Measurements from ENCODE around the gene IL1A. TPM values are rescaled to one million over a fixed set of nuclear protein-coding genes. Genes with fewer than 3 reads are reported as not detected.

The IL1A gene
- total and polyA plus RNA-seq, 9 of the 15 experiments (the other 6 are each of a cell fraction or from before 2014, with no cell fraction given): 0.03 to 0.27 (median 0.14) TPM; not detected in 2

DNA sequence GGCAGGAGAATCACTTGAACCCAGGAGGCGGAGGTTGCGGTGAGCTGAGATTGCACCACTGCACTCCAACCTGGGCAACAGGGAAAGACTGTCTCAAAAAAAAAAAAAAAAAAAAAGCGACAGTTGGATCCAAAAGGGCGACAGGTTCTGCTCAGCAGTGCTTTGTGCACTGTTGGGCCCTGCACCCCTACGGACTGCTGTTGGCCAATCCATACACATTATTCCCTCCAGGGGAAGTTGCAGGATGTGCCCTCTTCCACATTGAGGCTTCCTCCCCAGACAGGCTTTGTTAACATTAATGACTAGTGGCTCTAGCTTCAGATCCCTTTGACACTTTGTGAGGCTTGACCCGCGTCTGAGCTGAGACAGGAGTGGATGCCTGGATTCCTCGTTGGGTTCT is 54.1 kb downstream of the IL1A start:
- no peaks in the 10 kb centered on the region for H3K9me1 ChIP-seq (ENCODE audit: control insufficient read depth, insufficient read depth, low read length)
- H3K4me1 ChIP-seq (replicated peaks in 1 of 2; ENCODE audit: control insufficient read depth in 2 of 2, insufficient read depth in 2 of 2, low read length in 2 of 2): peaks cover 27 to 37% of the 10 kb centered on the region in 2 experiments
- no peak overlapping the region for H3K4me2 ChIP-seq (ENCODE audit: insufficient read depth, low read length)
- H3K36me3 ChIP-seq (ENCODE audit: control insufficient read depth, insufficient read depth, low read length): no peaks in the 10 kb centered on the region
- in situ Hi-C loops (cut with MboI) (no loop called here), intact Hi-C loops (cut with micrococcal nuclease) (no loop called here)
- H3K4me3 ChIP-seq: no peak overlapping the region
- FAIRE-seq (no peak), DNase-seq (ENCODE audit: extremely low read depth in 1 of 4, low spot score in 3 of 4) (no peak), ATAC-seq (no peak)
- no peaks in the 10 kb centered on the region for H4K20me1 ChIP-seq (replicated peaks; ENCODE audit: control insufficient read depth, insufficient read depth, low read length)
- no peaks in the 10 kb centered on the region for H3K27me3 ChIP-seq (ENCODE audit: control insufficient read depth in 2 of 2, insufficient read depth in 2 of 2, low read length in 2 of 2)
- no peak overlapping the region for H3K27ac ChIP-seq (ENCODE audit: extremely low read depth, low read depth, low read length)
- H3K9me3 ChIP-seq (replicated peaks; ENCODE audit: control insufficient read depth, insufficient read depth, low read depth, low read length): no peaks in the 10 kb centered on the region
- H3K79me2 ChIP-seq (ENCODE audit: control insufficient read depth, insufficient read depth, low read length): no peaks in the 10 kb centered on the region
- 70% methylated on average over 4 of the region's 8 CpGs for WGBS (ENCODE audit: insufficient coverage, low coverage, missing lambda C conversion rate)
- CTCF ChIA-PET (ENCODE audit: low intra/inter-chr PET ratio): interaction anchor here (0.7 kb wide), 1 partner anchor 130 kb away, joined by 3 read pairs; no protein-coding TSS in a partner anchor
- POLR2A ChIA-PET: interaction anchor here (0.9 kb wide), 1 partner anchor 8 kb away, joined by 3 read pairs; no protein-coding TSS in a partner anchor
- H3K9ac ChIP-seq (ENCODE audit: insufficient read depth in 1 of 2, low read depth in 2 of 2, low read length in 2 of 2): no peak overlapping the region
- BruUV-seq (replicated peaks): no TSS peak
- no peak overlapping the region for H2AFZ ChIP-seq (ENCODE audit: low read depth, low read length)
- TF ChIP-seq, protein P1, sequence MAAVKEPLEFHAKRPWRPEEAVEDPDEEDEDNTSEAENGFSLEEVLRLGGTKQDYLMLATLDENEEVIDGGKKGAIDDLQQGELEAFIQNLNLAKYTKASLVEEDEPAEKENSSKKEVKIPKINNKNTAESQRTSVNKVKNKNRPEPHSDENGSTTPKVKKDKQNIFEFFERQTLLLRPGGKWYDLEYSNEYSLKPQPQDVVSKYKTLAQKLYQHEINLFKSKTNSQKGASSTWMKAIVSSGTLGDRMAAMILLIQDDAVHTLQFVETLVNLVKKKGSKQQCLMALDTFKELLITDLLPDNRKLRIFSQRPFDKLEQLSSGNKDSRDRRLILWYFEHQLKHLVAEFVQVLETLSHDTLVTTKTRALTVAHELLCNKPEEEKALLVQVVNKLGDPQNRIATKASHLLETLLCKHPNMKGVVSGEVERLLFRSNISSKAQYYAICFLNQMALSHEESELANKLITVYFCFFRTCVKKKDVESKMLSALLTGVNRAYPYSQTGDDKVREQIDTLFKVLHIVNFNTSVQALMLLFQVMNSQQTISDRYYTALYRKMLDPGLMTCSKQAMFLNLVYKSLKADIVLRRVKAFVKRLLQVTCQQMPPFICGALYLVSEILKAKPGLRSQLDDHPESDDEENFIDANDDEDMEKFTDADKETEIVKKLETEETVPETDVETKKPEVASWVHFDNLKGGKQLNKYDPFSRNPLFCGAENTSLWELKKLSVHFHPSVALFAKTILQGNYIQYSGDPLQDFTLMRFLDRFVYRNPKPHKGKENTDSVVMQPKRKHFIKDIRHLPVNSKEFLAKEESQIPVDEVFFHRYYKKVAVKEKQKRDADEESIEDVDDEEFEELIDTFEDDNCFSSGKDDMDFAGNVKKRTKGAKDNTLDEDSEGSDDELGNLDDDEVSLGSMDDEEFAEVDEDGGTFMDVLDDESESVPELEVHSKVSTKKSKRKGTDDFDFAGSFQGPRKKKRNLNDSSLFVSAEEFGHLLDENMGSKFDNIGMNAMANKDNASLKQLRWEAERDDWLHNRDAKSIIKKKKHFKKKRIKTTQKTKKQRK (IDR thresholded peaks at IDR 0.05; ENCODE audit: borderline replicate concordance, low read depth, low read length): no peak
- no peak for TF ChIP-seq ZNF699 (CRISPR knock-in tag; IDR thresholded peaks at IDR 0.05; ENCODE audit: insufficient replicate concordance)
- no peak for TF ChIP-seq NR1H2 (CRISPR knock-in tag; IDR thresholded peaks at IDR 0.05)
- TF ChIP-seq, protein P2, sequence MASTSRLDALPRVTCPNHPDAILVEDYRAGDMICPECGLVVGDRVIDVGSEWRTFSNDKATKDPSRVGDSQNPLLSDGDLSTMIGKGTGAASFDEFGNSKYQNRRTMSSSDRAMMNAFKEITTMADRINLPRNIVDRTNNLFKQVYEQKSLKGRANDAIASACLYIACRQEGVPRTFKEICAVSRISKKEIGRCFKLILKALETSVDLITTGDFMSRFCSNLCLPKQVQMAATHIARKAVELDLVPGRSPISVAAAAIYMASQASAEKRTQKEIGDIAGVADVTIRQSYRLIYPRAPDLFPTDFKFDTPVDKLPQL (IDR thresholded peaks at IDR 0.05; ENCODE audit: extremely low read depth, insufficient read length): no peak
- TF ChIP-seq ZNF12 (CRISPR knock-in tag; IDR thresholded peaks at IDR 0.05): no peak
- TF ChIP-seq NFXL1 (CRISPR knock-in tag; IDR thresholded peaks at IDR 0.05): no peak
- no peak for TF ChIP-seq TEAD1 (CRISPR knock-in tag; IDR thresholded peaks at IDR 0.05)
- TF ChIP-seq, protein P3, sequence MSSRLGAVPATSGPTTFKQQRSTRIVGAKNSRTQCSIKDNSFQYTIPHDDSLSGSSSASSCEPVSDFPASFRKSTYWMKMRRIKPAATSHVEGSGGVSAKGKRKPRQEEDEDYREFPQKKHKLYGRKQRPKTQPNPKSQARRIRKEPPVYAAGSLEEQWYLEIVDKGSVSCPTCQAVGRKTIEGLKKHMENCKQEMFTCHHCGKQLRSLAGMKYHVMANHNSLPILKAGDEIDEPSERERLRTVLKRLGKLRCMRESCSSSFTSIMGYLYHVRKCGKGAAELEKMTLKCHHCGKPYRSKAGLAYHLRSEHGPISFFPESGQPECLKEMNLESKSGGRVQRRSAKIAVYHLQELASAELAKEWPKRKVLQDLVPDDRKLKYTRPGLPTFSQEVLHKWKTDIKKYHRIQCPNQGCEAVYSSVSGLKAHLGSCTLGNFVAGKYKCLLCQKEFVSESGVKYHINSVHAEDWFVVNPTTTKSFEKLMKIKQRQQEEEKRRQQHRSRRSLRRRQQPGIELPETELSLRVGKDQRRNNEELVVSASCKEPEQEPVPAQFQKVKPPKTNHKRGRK (tag; IDR thresholded peaks at IDR 0.05): no peak
- no peak for TF ChIP-seq COPS2 (conservative IDR thresholded peaks at IDR 0.05)
- TF ChIP-seq, protein P4, sequence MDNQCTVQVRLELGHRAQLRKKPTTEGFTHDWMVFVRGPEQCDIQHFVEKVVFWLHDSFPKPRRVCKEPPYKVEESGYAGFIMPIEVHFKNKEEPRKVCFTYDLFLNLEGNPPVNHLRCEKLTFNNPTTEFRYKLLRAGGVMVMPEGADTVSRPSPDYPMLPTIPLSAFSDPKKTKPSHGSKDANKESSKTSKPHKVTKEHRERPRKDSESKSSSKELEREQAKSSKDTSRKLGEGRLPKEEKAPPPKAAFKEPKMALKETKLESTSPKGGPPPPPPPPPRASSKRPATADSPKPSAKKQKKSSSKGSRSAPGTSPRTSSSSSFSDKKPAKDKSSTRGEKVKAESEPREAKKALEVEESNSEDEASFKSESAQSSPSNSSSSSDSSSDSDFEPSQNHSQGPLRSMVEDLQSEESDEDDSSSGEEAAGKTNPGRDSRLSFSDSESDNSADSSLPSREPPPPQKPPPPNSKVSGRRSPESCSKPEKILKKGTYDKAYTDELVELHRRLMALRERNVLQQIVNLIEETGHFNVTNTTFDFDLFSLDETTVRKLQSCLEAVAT (IDR thresholded peaks at IDR 0.05): no peak
- TF ChIP-seq, protein P5, sequence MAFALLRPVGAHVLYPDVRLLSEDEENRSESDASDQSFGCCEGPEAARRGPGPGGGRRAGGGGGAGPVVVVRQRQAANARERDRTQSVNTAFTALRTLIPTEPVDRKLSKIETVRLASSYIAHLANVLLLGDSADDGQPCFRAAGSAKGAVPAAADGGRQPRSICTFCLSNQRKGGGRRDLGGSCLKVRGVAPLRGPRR (CRISPR knock-in tag; IDR thresholded peaks at IDR 0.05): no peak
- no peak for TF ChIP-seq ZNF830 (CRISPR knock-in tag; IDR thresholded peaks at IDR 0.05)
- no peak for TF ChIP-seq RBM22 (IDR thresholded peaks at IDR 0.05; ENCODE audit: low read depth, low read length, poor library complexity, severe bottlenecking)
- no peak for TF ChIP-seq ZNF197 (CRISPR knock-in tag; IDR thresholded peaks at IDR 0.05; ENCODE audit: low read depth)
- no peak for TF ChIP-seq SIN3B (IDR thresholded peaks at IDR 0.05; ENCODE audit: low read depth)

Data from K562 (cell line).